NCI-H460 (cell line): Measurements from ENCODE around the gene NAT14. TPM values are rescaled to one million over a fixed set of nuclear protein-coding genes. Genes with fewer than 3 reads are reported as not detected.

ENCODE experiments used
- DNase-seq: peaks from one replicate; pipeline ENCODE4 v3.0.0-alpha.2; 2016; ENCODE audit warnings: low read depth; ENCODE audit errors: extremely low read depth
- total RNA-seq: library from RNA; depleted of rRNA; stranded (reverse); fragments of >200 nt; shearing (Covaris generic); gene quantifications from 2 replicates; pipeline ENCODE4 v1.2.3, GENCODE V29; 2014

Gene NAT14
- total RNA-seq, 1 experiment from 2014 or later: 3.9 TPM

DNA sequence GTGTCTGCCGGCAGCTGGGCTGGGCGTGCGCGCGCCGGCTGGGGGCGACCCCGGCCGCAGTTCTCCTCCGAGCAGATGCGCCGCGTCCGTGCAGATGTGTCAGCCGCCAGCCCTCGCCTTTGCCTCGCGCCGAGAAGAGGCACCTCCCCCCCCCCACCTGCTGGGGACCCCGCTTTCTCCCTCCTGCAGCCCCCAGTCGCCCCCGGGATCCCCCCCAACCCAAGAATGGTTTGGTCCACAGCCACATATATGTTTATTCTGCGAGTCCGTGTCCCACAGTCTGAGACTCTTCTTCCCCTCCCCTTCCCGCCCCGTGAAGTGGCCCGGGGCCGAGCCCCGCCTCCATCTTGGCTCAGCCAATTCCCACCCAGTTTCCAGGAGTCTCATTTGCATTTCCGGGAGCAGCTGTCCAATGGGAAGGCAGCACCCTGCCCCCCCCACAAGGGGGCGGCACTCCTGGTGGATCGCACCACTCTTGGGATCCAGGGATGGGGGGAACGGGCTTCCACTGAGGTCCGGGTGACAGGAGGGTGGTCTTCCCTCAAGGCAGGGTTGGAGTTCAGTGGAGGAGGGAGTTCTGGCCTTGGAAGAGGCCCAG, 32.1 kb upstream of the NAT14 start:
- peak; percentile 7 for DNase-seq

DNA sequence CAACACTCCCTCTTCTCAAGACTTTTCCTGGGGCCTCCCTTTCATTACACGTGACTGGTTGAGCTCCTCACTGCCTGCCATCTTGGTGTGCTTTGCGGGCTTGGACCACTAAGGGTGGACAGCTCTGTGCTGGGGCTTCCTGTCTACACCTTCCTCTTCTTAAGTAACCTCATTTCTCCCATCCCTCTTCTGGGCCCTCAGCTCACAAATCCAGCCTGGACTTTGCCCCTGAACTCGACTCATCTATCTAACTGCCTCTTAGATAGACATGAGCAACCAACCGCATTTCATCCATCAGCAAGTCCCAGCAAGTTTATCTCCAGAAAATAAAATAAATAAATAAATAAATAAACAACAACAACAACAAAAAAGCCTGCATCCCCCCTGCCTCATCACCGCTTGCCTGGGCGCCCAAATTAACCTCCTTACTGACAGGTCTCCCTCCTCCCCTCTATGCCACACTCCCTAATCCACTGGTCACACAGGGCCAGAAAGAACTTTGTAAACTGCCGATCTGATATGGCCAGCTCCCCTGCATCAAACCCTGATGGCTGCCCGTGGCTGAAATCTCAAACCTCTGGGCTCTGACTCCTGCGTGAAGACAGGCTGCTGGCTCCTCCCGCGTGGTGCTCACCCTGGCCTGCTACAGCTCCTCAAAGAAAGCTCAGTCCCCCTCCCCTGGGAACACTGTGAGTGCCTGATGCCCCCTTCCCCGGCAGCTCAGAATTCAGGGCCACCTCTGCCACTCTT, 31.3 kb upstream of the NAT14 start:
- DNase-seq: no peak

DNA sequence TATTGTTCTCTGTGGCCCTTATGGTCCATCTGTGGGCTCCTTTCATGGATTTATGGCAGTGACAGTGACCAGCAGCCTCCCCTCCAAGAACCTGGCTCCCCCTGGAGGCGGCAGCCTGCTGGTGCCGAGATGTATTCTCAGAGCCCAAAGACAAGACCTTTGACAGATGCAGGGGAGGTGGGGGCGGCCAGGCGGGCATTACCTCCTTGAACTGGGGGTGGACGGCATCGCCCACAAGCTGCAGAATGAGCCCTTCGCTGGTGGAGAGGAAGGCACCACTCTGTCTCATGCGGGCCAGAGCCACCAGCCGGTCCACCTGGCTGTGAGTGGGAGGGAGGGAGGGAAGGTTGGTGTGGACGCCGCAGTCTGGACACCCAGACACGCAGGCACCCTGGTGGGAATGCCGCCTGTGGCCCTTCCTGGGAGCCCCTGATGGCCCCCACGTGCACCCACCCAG, 30.2 kb upstream of the NAT14 start:
- peak; percentile 40 for DNase-seq

DNA sequence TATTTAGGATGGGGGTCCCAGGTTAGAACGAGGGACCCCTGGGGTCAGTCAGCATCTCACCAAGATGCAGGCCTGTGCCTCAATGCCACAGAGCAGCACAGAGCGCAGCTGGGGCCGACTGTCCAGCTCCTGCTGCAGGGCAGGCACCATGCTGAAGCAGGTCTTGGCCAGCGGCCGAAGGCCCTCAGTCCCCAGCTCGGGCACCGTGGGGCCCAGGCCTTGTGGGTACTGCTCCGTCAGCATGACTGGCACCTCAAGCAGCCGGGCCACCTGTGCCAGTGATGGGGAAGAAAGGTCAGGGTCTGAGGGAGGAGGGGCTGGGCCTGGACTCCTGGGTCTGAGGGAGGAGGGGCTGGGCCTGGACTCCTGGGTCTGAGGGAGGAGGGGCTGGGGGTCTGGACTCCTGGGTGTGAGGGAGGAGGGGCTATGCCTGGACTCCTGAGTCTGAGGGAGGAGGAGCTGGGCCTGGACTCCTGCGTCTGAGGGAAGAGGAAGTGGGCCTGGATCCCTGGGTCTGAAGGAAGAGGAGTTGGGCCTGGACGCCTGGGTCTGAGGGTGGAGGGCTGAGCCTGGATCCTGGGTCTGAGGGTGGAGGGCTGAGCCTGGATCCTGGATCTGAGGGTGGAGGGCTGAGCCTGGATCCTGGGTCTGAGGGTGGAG, 29.3 kb upstream of the NAT14 start:
- DNase-seq: no peak

DNA sequence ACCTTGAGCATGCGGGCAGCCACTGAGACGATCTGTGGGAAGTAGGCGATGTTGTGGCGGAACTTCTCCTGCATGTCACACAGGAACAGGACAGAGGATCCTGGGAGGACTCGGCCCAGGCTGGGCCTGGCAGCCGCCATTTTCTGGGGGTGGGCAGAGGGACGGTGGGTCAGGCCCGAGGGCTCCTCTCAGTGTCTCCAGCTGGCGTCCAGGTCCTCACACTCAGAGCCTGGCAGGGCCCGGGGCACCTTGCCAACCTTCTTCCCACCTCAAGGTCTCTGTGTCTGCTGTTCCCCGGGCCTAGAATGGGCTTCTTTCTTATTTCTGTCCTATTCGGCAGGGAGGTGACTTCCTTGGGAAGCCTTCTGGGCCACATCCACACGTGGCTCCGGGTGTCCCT, 28.6 kb upstream of the NAT14 start:
- DNase-seq: no peak

DNA sequence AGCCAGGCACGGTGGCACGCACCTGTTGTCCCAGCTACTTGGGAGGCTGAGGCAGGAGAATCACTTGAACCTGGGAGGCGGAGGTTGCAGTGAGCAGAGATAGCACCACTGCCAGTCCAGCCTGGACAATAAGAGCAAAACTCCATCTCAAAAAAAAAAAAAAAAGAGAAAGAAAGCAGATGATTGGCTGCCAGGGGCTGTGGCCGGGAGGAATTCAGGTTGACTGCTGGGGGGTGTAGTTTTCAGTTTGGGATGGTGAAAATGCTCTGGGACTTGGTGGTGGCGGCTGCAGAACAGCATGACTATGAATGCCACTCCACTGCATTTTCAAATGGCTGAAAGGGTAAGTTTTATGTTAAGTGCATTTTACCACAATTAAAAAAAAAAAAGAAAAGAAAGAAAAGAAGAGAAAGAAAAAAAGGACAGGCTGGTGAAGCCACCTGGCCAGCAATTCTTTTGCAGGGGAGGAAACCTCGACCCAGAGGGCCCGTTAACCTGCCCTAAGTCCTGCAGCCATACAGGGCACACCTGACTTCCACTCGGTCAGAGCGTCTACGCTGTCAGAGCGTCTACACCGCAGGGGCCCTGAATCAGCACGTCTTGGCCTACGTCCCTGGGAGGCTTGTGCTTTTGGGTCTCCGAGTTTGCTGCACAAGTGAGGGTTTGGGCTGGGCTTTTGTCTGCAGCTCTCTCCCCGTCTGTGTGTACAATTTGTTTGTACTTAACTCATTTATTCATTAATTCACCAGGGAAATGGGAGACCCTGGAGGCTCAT, 27.1 kb upstream of the NAT14 start:
- no peak for DNase-seq

DNA sequence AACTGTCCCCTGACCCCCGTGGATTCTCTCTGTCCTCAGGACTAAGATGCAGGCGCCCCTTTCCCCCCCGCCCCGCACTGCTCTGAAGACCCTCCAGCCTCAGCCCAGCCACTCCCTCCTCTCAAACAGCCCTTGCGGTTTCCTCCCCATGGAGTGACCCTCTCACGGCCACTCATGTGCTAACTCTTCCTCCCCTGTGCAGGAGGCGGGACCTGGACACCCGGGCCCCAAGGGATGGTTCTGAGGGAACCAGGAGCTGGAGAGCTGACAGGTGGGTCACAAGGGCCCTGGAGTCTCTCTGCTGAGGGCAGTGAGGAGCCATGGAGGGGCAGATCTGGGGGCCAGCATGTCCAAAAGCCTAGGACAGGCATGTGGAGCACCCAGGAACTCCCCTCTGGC, 25.4 kb upstream of the NAT14 start:
- DNase-seq: no peak

DNA sequence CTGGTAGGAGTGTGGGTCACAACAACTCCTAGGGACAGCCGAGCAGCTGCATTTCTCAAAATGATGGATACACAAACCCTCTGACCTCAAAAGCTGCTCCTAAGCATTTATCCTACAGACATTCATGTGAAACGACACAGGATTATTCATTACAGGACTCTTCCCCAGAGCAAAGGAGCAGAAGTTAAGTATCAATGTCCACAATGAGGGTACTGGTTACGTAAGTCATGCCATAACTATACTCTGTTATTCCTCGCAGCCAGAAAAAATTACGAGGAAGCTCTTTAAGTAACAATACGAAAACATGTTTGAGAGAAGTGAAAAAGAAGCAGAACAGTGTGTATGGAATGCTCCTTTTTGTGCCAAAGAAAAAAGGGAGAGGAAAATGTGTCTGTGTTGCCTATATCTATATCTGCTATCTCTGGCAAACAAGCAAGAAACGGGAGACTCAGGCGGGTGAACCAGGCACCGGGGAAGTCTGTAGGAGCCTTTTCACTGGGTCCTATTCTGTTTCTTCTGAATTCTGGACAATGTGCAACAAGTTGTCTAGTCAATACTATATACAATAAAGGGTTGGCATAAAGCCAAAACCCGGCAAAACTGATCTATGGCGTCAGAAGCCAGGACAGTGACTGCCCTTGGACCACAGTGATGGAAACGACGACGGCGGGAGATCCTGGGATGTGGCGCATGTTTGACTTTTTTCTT, 24.9 kb upstream of the NAT14 start:
- DNase-seq: no peak

DNA sequence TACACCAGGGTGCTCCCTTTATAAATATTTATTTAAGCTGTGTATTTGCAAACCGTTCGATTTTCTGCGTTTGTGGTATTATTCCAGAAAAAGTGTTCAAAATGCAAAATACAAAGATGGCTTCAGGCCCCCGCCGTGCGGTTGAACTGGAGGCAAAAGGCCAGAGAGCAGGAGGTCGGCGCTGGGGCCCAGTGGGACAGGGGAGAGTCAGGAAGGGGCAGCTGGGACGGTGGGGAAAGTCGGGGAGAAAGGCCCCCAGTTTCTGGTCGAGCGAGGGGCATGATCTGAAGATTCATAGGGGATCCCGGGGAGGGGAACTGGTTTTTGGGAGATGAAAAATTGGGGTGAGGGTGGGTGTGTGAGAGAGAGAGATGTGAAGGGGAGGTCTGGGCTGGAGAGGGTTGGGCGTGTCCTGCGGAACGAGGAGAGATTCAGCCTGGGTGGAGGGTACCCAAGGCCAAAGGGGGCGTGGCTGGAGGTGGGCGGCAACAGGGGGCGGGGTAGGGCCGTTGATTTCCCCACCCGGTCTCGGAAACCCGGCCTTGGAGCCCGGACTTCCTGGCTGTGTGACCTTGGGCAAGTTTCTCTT, 24.2 kb upstream of the NAT14 start:
- peak; percentile 45 for DNase-seq

DNA sequence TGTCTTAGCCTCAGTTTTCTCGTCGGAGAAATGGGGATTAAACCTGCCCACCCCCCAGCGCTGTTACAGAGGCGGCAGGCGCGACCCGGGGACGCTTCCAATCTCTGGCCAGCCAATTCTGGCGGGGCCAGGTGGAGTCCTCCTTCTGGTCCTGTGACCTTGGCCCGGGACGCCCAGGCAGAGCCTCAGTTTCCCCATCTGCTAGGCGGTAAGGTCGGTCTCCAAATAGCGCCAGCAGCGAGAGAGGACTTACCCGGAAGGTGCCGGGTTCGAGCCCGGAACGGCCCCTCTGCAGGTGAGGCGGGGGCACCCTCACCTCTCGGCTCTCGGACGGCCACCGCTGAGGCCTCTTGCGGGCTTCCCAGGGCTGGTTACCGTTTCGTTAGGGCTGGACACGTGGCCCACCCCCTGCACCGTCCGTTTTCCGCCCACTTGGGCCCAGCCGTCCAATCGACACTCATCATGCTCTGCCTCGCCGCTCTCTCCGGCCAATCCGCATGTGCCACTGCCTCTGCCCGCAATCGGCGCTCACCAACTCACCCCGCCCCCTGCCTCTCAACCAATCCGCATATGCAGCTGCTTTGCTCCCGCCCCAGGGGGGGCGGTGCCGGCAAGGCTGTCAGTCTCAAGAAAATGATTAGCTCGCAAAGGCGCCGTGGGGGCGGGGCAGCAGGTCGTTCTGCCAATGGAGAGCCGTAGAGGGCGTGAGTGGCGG, 23.6 kb upstream of the NAT14 start, which contains the start of gene ISOC2:
Gene ISOC2, minus strand, starts transcription at position 384 of the 715 bp plus-strand sequence. CDS start 5,156 bp downstream, outside the sequence.
- DNase-seq: peak; percentile 99

DNA sequence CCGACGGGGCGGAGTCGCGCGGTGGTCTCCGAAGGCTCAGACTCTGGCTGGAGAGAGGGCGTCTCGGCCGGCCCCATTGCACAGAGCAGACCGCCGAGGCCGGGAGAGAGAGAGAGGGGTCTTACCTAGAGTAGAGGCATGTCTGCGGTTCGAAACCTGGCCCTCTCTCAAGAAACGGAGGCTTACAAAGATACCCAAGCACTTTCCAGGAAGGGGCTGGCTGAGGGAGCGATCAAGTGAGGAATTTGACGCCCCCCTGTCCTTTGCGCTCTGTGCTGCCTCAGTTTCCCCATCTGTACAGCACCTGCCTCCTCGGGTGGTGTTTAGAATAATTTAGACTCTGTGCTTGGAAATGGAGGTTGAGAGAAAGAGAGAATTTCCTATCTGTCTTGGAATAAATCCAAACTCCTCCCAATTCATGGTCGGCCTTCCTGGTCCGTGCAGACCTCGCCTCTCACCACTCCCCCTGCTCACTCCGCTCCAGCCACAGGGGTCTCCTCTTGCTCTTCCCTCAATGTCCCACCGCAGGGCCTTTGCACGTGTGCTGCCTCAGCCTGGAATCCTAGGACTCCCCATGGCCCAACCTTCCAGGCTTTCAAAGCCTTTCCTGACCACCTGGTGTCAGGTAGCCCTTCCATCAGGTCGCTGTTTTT, 22.9 kb upstream of the NAT14 start:
- DNase-seq: no peak

DNA sequence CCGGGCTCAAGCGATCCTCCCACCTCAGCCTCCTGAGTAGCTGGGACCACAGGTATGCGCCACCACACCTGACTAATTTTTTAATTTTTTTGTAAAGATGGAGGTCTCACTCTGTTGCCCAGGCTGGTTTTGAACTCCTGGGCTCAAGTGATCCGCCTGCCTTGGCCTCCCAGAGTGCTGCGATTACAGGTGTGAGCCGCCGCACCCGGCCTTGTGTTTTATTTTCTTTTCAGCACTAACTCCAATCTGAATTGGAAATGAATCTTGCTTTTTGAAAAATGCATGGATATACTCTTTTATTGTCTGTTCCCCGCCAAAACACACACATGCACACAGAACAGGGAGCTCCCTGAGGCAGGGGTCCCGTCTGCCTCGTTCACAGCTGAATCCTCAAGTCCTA, 22.3 kb upstream of the NAT14 start:
- no peak for DNase-seq

DNA sequence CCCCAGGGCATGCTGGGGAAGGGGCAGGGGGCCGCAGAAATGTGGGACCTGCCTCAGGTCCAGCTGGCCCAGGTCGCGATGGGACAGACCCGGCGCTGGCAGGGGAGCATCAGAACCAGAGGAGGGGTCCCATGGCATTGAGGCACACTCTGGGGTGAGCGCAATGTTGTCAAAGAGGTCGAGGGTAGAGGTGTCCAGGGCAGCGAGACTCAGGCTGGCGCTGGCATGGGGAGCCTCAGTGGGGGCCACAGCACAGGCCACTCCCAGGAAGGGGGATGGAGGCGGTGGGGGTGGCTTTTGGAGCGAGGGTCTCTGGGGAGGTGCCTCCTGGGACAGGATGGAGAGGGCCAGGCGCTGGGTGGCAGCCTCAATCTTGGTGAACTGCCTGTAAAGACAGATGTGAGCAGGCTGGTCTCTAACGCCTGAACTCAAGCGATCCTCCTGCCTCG, 21.4 kb upstream of the NAT14 start:
- DNase-seq: no peak

DNA sequence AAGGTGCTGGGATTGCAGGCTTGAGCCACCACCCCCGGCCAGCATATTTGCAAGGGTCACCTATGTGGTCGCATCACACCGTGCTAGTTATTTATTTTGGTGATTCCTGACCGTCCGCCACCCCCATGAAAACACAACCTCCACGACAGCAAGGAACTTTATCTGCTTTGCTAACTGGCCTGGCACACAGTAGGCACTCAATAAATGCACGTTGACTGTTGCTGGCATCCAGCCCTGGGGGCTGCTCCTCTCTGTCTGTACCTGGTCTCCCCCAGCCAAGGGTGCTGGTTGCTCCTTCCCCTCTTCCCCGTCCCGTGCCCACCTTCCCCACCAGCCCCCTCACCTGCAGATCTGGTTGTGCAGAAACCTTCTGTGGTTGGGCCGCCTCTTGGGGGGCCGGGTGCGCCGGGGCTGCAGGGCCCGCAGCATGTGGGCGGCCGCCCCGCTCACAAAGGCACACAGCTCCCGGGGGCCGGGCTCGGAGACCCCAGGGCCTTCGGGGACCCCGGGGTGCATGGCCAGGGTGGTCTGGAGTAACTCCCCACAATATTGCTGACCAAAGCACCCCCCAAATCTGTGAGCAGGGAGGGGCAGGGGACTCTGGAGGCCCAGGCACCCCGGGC, 20.8 kb upstream of the NAT14 start:
- DNase-seq: no peak

DNA sequence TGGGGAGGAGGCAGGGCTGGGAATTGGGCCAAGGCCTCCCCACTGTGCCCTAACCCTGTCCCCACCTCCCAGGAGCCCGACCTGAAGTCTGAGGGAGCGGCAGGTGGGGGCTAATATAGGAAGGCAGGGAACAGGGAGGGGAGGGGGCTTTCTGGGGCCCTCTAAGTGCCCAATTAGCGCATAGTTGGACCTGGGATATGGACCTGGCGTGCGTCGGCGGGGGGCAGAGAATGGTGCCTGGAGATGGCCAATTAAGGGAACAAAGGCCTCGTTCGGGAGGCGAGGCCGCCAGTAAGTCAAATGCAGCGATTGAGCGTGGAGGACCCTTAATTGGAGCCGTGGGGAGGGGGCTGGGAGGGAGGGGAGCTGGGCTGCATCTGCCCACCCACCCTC, 20.3 kb upstream of the NAT14 start, which contains the start of gene C19orf85:
Gene C19orf85, minus strand, starts transcription at position 90 of the 393 bp plus-strand sequence. CDS start 197 bp downstream, outside the sequence.
- no peak for DNase-seq

DNA sequence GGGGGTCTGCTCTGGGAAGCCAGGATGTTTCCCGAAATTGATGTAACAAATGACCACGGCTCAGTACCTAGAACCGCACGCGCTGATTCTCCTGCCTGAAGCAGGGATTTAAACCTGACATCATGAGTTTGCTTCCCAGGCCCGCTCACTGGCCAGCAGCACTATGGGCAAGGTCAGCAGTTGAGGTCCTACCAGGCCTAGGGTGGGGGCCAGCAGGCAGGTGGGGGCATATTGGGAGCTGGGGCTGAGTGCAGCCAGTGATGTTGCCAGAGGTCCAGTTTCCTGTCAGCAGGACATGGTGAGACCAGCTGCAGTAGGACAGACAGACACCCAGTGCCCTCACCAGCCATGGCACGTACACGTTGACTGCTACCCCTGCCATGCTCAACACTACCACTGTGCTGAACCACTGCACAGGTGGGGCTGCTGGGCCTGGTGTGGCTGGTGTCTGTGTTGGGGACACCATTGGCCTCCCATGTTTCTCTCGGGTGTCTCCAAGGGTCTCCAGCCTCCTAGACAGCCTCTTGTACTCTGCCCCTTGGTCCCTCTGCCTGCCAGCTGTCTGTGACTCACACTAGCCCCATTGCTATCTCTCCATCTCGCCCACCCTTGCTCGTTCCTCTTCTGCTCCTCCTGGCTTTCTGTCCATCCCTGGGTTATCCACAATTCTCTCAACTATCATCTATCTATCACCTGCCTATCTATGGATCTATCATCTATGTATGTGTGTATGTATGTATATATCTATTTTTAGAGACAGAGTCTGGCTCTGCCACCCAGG, 19.3 kb upstream of the NAT14 start:
- DNase-seq: no peak

DNA sequence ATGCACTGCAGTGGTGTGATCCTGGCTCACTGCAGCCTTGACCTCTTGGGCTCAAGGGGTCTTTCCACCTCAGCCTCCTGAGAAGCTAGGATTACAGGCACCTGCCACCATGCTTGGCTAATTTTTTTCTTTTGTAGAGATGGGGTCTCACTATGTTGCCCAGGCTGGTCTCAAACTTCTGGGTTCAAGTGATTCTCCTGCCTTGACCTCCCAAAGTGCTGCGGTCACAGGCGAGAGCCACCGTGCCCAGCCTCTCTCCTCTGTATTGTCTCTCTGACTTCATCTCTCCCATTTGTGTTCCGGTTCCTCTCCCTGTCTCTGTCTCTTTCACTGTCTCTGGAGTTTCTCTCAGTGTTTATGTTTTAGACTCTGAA, 18.8 kb upstream of the NAT14 start:
- no peak for DNase-seq
